DOHH2 (cell line): ENCODE measurements around the gene TOMM22.

Experiments used
- EZH2phosphoT487 ChIP-seq: fragments of 200-600 bp; sonication (generic); IDR thresholded peaks from 2 replicates; pipeline ENCODE4 v1.6.1; 2017; ENCODE audit warnings: borderline replicate concordance, mild to moderate bottlenecking, antibody characterized with exemption, low read length, moderate library complexity, mixed read lengths
- TF ChIP-seq, protein P1 (sequence below): fragments of 200-600 bp; sonication (generic); IDR thresholded peaks from one replicate; pipeline ENCODE4 v1.5.1; 2014; ENCODE audit warnings: antibody characterized with exemption, mild to moderate bottlenecking, low read depth, low read length; ENCODE audit not compliant: poor library complexity, severe bottlenecking

DNA sequence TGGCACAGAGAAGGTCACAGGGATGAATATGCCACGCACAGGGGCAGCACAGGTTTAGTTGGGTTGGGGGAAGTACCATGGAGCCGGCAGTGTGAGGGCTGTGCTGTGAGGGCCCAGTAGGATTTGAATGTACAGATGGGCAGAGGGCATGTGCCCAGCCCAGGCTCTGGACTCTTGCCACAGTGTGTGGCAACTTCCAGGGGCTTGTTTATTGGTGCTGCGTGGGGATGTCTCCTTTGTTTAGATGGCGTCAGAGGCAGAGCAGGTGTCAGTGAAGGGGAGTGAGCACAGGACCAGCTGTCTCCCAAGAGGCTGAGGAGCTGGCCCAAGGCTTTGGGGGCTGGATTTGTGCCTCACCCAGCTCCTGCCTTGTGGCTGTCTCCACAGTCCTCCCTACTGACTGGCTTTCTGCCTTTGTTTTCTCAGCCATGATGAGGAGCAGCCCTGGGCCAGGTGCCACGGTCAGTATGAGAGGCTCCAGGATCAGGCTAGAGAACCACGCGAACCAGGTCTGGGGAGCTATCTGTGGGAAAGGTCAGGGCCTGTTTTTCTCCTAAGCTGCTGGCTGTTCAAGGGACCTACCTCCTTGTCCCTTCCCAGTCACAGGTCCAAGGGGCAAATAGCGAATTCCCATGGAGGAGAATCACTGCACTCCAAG, 52.1 kb downstream of the TOMM22 start:
- TF ChIP-seq, protein P1, sequence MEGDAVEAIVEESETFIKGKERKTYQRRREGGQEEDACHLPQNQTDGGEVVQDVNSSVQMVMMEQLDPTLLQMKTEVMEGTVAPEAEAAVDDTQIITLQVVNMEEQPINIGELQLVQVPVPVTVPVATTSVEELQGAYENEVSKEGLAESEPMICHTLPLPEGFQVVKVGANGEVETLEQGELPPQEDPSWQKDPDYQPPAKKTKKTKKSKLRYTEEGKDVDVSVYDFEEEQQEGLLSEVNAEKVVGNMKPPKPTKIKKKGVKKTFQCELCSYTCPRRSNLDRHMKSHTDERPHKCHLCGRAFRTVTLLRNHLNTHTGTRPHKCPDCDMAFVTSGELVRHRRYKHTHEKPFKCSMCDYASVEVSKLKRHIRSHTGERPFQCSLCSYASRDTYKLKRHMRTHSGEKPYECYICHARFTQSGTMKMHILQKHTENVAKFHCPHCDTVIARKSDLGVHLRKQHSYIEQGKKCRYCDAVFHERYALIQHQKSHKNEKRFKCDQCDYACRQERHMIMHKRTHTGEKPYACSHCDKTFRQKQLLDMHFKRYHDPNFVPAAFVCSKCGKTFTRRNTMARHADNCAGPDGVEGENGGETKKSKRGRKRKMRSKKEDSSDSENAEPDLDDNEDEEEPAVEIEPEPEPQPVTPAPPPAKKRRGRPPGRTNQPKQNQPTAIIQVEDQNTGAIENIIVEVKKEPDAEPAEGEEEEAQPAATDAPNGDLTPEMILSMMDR = no peak
- TF ChIP-seq EZH2phosphoT487 = no peak
